ENCODE measurements around the gene HLA-DRB1.
"Not testable (repeated sequence)": the region's sequence is repeated elsewhere in the genome, so short reads cannot be mapped to it uniquely, and the experiment has no call there.

The HLA-DRB1 gene

GRCh38 chr6:32581315-32582095 is 8.1 kb downstream of the HLA-DRB1 start:
- in situ Hi-C loops (cut with MboI; ENCODE audit: low pct_unique_long_range_greater_than_20kb, low sequenced_read_pairs, unreplicated experiment), result no loop called here
- no peak for DNase-seq (ENCODE audit: low spot score)
- TF ChIP-seq CTCF (IDR thresholded peaks at IDR 0.05; ENCODE audit: extremely low read depth, insufficient read depth, missing control alignments), result no peak

GRCh38 chr6:32580593-32580992 is 9.1 kb downstream of the HLA-DRB1 start:
- no peak for TF ChIP-seq CTCF (IDR thresholded peaks at IDR 0.05; ENCODE audit: extremely low read depth, insufficient read depth, missing control alignments)
- in situ Hi-C loops (cut with MboI; ENCODE audit: low pct_unique_long_range_greater_than_20kb, low sequenced_read_pairs, unreplicated experiment), result no loop called here
- no peak for DNase-seq (ENCODE audit: low spot score)

GRCh38 chr6:32578962-32579361 is 10.7 kb downstream of the HLA-DRB1 start:
- no peak for TF ChIP-seq CTCF (IDR thresholded peaks at IDR 0.05; ENCODE audit: extremely low read depth, insufficient read depth, missing control alignments)
- in situ Hi-C loops (cut with MboI; ENCODE audit: low pct_unique_long_range_greater_than_20kb, low sequenced_read_pairs, unreplicated experiment), result no loop called here

GRCh38 chr6:32577493-32577892 is 12.2 kb downstream of the HLA-DRB1 start:
- DNase-seq (ENCODE audit: low spot score); in situ Hi-C loops (cut with MboI; ENCODE audit: low pct_unique_long_range_greater_than_20kb, low sequenced_read_pairs, unreplicated experiment): not testable (repeated sequence)

More at GRCh38 chr6:32578962-32579361, 10.7 kb downstream of the HLA-DRB1 start:
- no peak for DNase-seq (ENCODE audit: low spot score)

GRCh38 chr6:32576250-32576649 is 13.4 kb downstream of the HLA-DRB1 start:
- no peak for DNase-seq (ENCODE audit: low spot score)
- TF ChIP-seq CTCF (IDR thresholded peaks at IDR 0.05; ENCODE audit: extremely low read depth, insufficient read depth, missing control alignments), result no peak
- in situ Hi-C loops (cut with MboI; ENCODE audit: low pct_unique_long_range_greater_than_20kb, low sequenced_read_pairs, unreplicated experiment), result no loop called here

- DNase-seq (ENCODE audit: low spot score), result no peak
- in situ Hi-C loops (cut with MboI; ENCODE audit: low pct_unique_long_range_greater_than_20kb, low sequenced_read_pairs, unreplicated experiment), result loop anchor here (5.0 kb wide), 1 partner anchor 43 kb away; no protein-coding TSS in a partner anchor
- no peak for TF ChIP-seq CTCF (IDR thresholded peaks at IDR 0.05; ENCODE audit: extremely low read depth, insufficient read depth, missing control alignments)
Measured at GRCh38 chr6:32570363-32570905, 19.2 kb downstream of the HLA-DRB1 start.

- in situ Hi-C loops (cut with MboI; ENCODE audit: low pct_unique_long_range_greater_than_20kb, low sequenced_read_pairs, unreplicated experiment), result no loop called here
- TF ChIP-seq CTCF (IDR thresholded peaks at IDR 0.05; ENCODE audit: extremely low read depth, insufficient read depth, missing control alignments), result no peak
- DNase-seq (ENCODE audit: low spot score), result no peak
Measured at GRCh38 chr6:32568561-32568960, 21.1 kb downstream of the HLA-DRB1 start.

All from GM13977 (cell line).